HS-27A (cell line): ENCODE results near the gene KPNB1.

Experiments
- DNase-seq: peaks from one replicate; pipeline ENCODE4 v3.0.0-alpha.2; 2012; ENCODE audit warnings: low read depth, missing footprints

KPNB1 gene

GRCh38 chr17:47711366-47712099, 61.8 kb downstream of the KPNB1 start:
- no peak for DNase-seq

- DNase-seq: no peak
These were observed 62.8 kb downstream of the KPNB1 start for GRCh38 chr17:47712330-47713023.

- DNase-seq: no peak
These were observed 64.4 kb downstream of the KPNB1 start for GRCh38 chr17:47713980-47714700.

GRCh38 chr17:47714773-47715396, 65.2 kb downstream of the KPNB1 start:
- no peak for DNase-seq

DNA sequence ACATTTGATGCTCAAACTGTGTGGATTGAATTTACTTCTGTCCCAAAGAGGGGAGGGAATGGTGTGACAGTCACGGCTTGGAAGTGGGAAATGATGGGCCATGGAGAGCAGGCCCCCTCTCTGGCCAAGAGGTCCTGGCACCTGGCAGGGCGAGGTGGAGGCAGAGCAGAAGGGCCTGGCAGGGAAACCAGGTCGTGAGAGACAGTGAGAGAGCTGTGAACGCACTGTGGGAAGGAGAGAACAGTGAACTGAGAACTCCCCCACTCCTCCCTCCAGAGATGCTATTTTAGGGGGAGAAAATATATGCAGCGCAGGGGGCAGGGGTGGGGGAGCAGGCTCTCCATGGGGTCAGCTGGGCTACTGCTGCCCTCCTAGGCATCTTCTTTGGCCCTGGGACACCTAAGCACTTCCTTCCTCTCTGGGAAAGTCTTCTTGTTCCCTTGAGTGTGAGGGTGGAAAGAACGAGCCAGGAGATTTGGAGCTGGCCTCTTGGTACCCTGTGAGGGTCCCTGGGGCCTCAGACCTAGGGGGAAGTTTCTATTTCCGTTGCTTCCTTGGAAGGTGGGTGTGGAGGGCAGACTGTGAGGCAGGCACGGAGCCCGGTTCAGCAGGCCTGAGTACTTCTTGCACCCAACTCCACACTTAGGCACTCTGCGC, 66.1 kb downstream of the KPNB1 start:
- no peak for DNase-seq

- no peak for DNase-seq
These were observed 66.7 kb downstream of the KPNB1 start for GRCh38 chr17:47716375-47716774.

- DNase-seq: no peak
These were observed 67.6 kb downstream of the KPNB1 start for GRCh38 chr17:47717261-47717697.

DNA sequence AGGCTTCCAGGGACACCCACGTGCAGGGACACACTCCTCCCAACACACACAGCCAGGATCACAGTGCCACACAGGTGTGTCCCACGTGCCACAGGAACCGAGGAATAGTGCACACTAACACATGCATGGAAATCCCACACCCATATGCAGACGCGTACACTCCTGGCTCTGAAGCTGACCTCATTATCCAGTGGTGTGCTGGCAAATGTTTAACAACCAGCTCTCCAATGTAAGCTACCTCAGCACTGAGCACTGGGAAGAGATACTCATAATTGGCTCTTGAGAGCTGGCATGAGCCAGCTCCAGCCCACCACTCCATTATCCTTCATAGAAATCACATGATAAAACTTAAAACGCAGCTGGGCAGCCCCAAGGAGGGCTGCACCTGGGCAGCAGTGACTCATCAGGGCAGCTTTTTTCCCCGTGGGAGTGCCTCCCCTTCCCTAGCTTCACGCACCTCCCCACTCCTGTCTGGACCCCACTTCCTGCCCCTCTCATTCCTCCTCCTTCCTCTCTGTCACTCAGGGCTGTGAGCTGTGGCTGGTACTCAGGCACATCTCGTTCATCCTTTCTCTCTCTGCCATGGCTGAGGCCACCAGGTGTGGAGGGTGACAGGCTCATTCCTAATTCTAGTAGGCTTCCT, 68.4 kb downstream of the KPNB1 start:
- no peak for DNase-seq

DNA sequence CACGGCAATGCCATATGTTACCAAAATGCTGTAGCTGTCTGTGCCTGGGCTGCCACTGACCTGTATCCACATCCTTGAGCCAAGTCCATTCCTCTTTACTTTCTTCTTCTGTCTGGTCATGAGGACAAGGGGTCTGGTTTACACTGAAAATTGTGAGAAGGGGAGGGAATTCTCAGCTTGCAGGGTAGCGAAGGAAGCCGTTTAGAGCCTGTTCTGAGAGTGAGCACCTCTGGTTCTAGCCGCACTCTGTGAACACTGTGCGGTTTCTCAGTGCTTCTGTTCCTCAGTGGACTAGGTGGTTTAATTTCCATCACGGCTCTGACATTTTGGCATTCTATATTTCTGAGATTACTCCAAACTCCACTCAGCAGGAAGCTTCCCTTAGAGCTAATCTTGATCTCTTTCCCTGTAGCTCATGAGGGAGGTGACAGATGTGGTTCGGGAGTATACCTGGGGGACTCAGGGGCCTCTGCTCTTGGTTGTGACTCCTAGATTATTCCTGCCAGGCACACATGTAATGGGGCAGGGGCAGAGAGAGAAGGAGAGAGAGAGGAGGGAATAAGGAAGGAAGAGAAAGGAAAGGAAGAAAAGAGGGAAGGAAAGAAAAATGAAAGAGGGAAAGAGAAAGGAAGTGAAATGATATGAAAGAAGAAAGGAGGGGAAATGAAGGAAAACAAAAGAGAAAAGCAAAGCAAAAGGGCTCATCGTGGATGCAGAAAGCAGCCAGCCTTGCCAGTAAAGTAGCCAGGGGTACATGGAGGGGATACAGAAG, 69.1 kb downstream of the KPNB1 start:
- DNase-seq: no peak

DNA sequence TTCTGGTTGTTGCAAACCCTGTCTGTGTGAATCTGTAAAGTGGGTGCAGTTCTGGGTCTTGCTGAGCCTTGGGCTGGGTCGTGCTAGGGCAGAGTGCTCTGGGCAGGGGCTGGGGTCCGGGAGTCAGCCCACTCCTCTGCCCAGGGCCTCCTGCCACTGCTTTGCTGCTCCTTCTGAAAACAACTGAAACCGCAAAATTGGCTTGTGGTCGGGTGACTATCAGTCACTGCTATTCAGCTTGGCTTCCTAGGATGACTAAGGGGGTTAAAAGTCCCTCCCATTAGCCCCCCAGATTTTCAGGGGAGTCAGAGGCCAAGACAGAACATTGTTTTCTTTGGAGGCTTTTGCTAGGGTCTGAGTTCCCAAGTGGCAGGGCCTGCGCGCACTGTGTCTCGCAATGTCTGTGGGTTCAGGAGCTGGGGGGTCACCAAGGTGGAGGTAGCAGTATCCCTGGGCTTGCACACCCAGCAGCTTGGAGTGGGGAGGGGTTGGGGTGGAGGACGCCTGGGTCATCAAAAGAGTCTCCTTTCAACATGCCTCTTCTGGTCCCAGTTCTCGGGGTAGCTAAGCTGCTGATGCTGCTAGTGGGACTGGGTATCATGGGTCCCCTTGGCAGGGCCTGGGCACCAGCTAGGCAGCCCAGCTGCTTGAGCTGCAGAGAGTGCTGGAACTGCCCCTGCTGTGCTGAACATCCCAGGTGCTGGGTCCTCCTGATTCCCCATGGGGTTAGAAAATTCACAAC, 69.9 kb downstream of the KPNB1 start:
- peak; percentile 71 for DNase-seq

DNA sequence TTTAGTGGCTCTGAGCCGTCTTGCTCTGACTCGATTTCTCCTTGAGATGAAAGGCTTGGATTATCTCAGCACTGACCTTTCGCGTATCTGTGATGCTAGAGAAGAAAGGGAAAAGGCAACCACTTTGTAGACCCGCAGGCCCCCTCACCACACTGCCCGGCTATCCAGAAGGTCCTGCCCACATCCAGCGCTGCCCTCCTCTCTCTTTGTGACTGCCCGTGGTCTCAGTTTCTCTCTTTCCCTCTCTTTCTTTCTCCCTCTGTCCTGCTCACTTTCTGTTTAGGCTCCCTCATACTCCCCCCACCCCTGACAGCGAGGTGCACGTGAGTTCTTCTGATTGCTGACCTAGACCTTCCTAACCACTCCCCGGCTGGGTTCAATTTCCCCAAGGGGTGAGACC, 70.5 kb downstream of the KPNB1 start:
- DNase-seq: no peak

- DNase-seq: no peak
These were observed 71.2 kb downstream of the KPNB1 start for GRCh38 chr17:47720754-47721533.

- no peak for DNase-seq
These were observed 72.0 kb downstream of the KPNB1 start for GRCh38 chr17:47721725-47722124.

- no peak for DNase-seq
These were observed 75.0 kb downstream of the KPNB1 start for GRCh38 chr17:47724705-47725104.

DNA sequence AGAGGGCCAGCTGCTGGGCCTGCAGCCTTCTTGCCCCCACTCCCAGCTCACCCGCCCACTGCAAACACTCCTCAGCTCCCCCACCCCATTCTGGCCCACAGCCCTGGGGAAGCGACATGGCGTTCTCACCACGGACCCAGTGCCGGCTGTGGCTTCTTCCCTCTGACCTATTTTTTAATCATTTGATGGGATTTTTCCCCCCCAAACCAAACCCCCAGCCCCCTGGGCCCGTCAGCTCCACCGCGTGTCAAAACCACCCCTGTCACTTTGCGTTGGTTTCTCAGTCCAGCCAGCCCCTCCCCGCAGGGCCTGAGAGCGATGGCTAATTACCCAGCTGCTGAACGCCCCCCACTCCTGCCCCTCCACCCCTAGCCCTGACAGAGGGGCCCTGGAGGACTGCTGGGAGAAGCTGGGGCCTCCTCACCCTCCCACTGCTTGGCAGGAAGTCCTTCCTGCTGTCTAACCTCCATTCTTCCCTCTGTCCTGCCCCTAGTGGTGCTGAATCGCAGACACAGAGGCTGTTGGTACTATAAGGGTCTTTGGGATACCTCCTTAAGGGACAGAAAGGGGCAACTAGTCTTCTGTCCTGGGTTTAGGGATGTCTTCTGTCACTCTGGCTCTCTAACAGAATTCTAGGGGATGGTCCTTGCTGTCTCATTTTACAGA, 75.9 kb downstream of the KPNB1 start:
- no peak for DNase-seq

- DNase-seq: no peak
These were observed 77.3 kb downstream of the KPNB1 start for GRCh38 chr17:47726796-47727703.

GRCh38 chr17:47727704-47728036, 78.0 kb downstream of the KPNB1 start:
- DNase-seq: no peak
